Measurements from ENCODE around the gene JCAD.
"Not testable (repeated sequence)": the region's sequence is repeated elsewhere in the genome, so short reads cannot be mapped to it uniquely, and the experiment has no call there.

DNA sequence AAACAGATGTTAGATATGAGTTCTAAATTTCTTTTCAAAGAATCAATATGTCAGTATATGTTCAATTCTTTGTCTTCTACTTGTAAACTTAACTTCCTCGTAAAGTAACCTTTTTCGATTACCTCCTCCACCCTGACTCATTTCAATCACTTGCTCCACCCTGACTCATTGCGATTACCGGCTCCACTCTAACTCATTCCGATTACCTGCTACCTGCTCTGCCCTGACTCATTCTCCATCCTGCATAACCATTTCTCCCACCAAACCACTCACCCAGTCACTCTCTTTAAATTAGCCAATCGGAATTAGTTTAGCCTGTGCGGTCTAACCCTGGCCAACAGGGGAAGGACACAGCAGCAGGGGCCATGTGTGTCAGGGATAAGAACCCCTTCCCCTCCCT is 40.3 kb upstream of the JCAD start:
- not testable (repeated sequence) for TF ChIP-seq CTCF (IDR thresholded peaks at IDR 0.05); POLR2AphosphoS5 (IDR thresholded peaks at IDR 0.05; ENCODE audit: low read depth, low read length); TCF7L2 (IDR thresholded peaks at IDR 0.05; ENCODE audit: low read depth, low read length)
- TF ChIP-seq, protein P1, sequence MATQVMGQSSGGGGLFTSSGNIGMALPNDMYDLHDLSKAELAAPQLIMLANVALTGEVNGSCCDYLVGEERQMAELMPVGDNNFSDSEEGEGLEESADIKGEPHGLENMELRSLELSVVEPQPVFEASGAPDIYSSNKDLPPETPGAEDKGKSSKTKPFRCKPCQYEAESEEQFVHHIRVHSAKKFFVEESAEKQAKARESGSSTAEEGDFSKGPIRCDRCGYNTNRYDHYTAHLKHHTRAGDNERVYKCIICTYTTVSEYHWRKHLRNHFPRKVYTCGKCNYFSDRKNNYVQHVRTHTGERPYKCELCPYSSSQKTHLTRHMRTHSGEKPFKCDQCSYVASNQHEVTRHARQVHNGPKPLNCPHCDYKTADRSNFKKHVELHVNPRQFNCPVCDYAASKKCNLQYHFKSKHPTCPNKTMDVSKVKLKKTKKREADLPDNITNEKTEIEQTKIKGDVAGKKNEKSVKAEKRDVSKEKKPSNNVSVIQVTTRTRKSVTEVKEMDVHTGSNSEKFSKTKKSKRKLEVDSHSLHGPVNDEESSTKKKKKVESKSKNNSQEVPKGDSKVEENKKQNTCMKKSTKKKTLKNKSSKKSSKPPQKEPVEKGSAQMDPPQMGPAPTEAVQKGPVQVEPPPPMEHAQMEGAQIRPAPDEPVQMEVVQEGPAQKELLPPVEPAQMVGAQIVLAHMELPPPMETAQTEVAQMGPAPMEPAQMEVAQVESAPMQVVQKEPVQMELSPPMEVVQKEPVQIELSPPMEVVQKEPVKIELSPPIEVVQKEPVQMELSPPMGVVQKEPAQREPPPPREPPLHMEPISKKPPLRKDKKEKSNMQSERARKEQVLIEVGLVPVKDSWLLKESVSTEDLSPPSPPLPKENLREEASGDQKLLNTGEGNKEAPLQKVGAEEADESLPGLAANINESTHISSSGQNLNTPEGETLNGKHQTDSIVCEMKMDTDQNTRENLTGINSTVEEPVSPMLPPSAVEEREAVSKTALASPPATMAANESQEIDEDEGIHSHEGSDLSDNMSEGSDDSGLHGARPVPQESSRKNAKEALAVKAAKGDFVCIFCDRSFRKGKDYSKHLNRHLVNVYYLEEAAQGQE (IDR thresholded peaks at IDR 0.05; ENCODE audit: insufficient read depth in 1 of 2, low read depth in 2 of 2, low read length in 1 of 2), result not testable (repeated sequence)

All from Panc1 (cell line).